Measurements from ENCODE around the gene ORM2.
"Not testable (repeated sequence)": the region's sequence is repeated elsewhere in the genome, so short reads cannot be mapped to it uniquely, and the experiment has no call there.

Gene ORM2

DNA sequence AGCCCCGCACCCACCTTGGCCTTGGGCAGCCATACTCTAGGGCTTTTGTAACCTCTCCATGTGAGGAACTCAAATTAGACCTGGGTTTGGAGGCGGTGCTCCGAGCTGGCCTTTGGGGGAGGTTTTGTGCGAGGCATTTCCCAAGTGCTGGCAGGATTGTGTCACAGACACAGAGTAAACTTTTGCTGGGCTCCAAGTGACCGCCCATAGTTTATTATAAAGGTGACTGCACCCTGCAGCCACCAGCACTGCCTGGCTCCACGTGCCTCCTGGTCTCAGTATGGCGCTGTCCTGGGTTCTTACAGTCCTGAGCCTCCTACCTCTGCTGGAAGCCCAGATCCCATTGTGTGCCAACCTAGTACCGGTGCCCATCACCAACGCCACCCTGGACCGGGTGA, at the start of gene ORM2:
Gene ORM2 (plus strand): TSS at position 245 of the 398 bp plus-strand sequence. CDS start 36 bp downstream, at position 281.
- DNase-seq (ENCODE audit: low spot score), result not testable (repeated sequence)

DNA sequence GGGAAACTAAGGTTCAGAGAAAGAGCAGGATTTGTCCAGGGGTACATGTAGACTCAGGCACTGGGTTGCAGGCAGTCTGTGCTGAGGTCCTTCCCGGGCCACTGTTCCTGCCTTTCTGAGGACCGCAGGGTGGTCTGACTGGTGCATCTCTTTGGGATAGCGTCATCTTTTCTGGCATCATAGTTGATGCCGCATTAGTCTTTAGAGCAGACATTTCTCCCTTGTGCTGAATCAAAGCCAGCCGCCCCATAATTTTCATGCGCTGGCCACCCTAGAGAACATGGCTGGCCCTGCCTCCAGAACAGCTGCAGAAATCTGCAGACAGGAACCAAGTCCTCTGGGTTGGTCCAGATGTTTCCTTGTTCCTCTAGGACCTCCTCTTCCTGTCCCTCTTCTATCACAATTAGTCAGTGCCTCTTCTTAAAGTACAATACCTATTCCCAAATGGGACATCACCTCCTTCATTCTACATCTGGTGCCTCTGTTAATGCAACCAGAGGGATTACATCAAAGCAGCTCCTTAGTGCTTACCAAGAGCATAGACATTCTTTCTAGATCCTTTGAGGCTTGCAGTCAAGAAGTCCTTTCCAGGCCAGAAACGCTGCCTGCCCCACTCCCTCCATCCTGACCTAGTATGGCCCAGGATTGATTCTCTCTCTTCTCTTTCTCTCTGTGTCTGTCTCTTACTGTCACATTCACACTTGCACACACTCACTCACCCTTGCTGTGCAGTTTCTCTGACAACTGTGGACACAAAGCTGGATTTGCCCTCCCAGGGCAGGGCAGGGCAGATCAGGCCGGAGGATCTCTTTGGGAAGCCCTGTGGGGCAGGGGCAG, 48.8 kb upstream of the ORM2 start:
- no peak for DNase-seq (ENCODE audit: low spot score)

DNA sequence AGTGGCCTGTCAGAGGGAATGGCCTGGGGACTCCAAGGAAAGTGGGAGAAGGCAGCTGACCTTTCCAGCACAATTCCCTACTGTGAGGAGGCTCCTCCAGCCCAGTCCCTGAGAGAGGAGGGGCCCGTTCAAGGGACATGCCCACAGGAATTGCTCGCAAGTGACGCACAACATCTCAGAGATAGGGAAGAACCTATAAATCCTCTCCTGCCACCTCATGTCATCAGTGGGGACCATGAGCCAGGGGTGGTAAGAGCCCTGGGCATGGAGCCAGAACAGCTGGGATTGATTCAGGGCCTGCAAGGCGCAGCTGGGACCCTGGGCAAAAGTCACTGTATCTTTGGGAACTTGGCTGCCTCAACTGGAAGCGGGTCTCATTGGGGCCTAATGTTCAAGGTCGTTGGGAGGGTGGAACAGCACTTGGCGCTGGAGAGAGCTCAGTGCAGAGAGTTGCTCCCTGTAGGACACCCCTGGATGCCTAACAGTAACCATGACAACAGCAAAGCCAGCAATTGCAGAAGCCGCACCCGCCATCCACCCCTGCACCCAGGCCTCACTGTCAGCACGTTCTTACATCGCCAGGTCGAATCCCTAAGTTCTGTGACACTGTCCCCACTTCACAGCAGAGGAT, 48.1 kb upstream of the ORM2 start:
- no peak for DNase-seq (ENCODE audit: low spot score)

GRCh38 chr9:114282104-114282485, 47.6 kb upstream of the ORM2 start:
- DNase-seq (ENCODE audit: low spot score), result no peak

GRCh38 chr9:114282507-114282906, 47.2 kb upstream of the ORM2 start:
- no peak for DNase-seq (ENCODE audit: low spot score)

DNA sequence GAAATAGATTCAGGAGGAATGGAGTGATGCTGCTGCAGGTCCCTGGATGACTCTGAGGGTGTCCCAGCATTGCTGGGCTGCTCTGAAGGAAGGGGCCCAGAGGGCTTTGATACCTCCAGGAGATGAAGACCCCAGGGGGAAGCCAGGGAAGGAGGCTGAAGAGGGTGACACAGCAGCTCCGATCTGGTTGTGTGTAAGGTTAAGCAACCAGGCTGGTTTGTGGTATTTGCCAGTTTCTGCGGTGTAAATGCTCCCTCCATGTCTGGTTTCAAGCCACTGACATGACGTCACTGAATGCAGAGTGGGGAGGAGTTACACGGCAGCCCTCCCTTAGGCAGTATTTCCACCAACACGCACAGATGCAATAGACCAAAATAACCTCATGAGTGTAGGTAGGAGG, 46.7 kb upstream of the ORM2 start:
- DNase-seq (ENCODE audit: low spot score), result no peak

DNA sequence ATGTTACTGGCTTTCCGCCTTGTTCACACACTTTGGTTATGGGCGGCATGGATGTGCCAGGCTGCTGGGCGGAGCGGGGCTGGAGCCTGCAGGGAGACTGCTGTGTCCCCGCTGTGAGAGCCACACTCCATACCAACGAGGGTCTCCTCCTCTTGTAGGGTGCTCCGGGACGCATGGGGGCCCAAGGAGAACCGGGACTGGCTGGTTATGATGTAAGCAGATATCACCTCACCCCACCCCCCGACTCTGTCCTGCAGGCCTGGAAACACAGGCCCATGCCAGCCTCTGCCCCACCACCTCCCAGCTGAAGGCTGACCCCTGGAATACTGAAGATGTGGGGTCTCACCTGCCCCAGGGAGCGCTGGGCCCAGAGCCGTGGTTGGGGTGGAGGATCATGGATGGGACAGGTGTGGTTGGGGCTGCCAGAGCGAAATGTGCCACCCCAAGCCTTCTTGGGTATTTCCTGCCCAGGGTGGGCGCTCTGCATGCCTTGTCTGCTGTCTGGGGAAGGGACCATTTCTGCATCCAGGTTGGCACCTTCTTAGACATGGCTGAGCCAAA, 46.0 kb upstream of the ORM2 start:
- no peak for DNase-seq (ENCODE audit: low spot score)

DNA sequence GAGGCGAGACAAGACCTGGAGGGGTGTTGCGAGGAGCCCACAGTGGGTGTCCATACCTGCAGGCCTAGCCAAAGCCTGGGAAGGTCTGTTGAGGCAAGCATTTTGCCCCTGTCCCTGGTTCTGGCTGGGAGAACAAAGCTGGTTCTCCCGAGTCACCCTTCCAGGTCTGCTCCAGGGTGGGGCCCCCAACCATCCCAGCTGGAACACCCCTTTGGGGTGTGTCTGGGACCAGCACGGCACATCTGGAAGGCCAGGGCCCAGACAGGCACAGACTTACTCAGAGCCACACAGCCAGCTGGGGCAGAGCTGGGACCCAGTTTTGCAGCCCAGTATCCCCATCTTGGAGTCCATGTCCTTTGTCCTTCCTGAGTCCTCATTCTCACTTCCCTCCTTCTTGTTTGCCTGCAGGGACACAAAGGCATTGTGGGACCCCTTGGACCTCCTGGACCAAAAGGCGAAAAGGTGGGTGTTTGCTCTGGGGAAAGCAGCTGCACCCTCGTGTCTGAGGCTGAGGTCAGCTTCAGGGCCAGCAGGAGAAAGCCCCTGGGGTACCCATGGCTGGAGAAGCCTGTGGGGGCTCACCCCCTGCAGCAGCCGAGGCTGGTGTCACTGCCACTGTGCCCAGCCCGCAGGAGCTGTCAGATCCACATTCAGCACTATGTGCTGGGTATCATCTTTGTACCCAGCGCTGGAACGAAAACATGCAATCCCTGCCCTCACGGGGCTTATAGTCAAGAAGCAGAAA, 45.2 kb upstream of the ORM2 start:
- no peak for DNase-seq (ENCODE audit: low spot score)

- no peak for DNase-seq (ENCODE audit: low spot score)
Measured at GRCh38 chr9:114285166-114285867, 44.4 kb upstream of the ORM2 start.

- no peak for DNase-seq (ENCODE audit: low spot score)
Measured at GRCh38 chr9:114286146-114286679, 43.5 kb upstream of the ORM2 start.

GRCh38 chr9:114287001-114287762, 42.5 kb upstream of the ORM2 start:
- DNase-seq (ENCODE audit: low spot score), result no peak

GRCh38 chr9:114287763-114288192, 41.9 kb upstream of the ORM2 start:
- DNase-seq (ENCODE audit: low spot score), result no peak

- no peak for DNase-seq (ENCODE audit: low spot score)
Measured at GRCh38 chr9:114288193-114289091, 41.2 kb upstream of the ORM2 start.

GRCh38 chr9:114289106-114289505, 40.6 kb upstream of the ORM2 start:
- DNase-seq (ENCODE audit: low spot score), result no peak

DNA sequence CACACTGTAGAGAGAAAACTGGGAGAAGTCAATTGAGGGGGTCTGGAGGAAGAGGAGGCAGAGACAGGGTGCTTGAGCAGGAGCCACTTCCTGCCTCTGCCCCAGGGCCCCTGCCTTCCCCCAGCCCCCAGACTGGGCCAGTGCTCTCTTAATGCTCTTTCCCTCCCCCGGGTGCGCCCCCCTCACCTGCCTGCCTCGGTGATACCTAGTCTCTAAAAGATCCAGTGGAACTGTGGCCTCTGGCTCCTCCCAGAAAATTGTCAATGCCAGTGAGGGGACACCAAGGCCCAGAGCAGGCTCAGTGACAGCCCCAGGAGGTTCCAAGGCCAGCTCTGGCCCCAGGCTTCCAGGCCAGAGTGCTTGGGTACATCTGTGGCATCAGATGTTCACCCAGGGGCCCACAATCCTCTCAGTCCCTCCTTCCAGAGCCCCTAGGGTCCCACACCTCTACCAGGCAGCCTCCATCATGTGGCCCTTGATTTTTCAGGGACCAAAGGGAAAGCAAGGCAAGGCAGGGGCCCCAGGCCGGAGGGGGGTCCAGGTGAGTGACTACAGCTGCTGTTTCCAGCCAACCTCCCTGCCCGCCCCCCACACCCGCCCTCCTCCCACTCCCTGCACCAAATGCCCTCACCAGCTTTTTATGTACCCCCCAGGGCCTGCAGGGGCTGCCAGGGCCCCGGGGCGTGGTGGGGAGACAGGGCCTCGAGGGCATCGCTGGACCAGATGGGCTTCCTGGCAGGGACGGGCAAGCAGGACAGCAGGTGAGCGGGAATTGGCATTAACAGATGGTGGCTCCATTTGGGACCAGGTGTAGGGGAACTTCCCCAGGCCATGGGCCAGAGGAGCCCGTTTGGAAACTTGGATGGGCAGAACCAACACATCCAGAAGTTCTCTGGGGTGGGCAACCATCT, 39.8 kb upstream of the ORM2 start:
- no peak for DNase-seq (ENCODE audit: low spot score)

- no peak for DNase-seq (ENCODE audit: low spot score)
Measured at GRCh38 chr9:114290561-114290986, 39.1 kb upstream of the ORM2 start.

DNA sequence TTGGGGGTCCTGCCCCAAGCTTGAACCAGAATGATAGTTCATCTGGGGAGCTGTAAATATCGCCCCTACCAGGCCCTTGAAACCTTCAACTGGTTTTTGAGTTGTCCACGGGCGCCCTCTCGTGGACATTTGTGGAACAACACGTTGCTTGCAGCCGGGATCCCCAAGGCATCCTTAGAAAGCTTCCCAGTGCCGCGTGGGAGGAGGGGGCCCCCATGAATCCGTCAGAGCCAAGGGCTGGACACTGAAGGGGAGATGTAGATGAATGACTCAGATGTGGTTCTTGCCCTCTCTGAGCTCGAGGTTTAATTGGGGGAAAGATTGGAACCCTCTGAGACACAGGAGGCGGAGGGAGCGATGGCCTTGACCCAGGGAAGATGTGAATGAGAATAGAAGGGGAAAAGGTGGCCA, 38.6 kb upstream of the ORM2 start:
- DNase-seq (ENCODE audit: low spot score), result peak; percentile 54

DNA sequence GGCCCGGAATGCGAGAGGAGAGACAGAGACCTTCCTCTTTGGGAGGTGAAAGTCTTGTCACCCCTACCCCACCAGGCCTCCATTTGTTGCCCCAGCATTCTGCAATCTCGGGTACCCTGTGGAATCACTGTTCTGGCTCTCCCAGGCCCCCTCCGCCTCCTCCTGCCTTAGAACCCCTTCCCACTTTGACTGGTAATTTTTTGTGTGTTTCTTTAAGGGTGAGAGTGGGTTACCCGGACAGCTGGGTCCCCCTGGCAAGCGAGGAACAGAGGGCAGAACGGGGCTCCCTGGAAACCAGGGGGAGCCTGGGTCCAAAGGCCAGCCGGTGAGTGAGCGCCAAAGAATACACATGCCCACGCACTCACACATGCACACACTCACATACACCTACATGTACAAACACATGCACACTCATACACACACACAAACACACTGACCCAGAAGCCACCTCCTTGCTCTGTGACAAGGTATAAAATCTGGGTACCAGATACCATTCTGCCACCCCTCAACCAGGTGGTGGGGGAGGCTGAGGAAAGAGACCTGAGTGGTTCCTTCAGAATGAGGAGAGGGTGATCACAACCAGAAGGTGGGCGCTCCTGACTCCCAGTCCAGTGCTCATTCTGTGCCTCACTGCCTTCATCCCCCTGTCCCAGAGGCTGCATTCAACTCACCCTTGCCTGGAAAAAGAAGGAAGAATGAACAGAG, 37.6 kb upstream of the ORM2 start:
- DNase-seq (ENCODE audit: low spot score), result no peak

Measured in globus pallidus (tissue), 1 donor.